OCI-LY3 (cell line): ENCODE results near the gene CLDN22.

Source experiments
- CTCF ChIP-seq: fragments of 200-600, 300-600 bp; sonication (generic); IDR thresholded peaks from 2 replicates; pipeline ENCODE4 v1.5.1; 2014; ENCODE audit warnings: antibody characterized with exemption, low read length, low read depth
- EZH2phosphoT487 ChIP-seq: fragments of 200-600 bp; shearing (Covaris generic); IDR thresholded peaks from 2 replicates; pipeline ENCODE4 v1.6.1; 2018; ENCODE audit warnings: antibody characterized with exemption, mixed run types, low read depth

GRCh38 chr4:183335369-183335940, 15.4 kb upstream of the CLDN22 start:
- TF ChIP-seq CTCF = no peak
- TF ChIP-seq EZH2phosphoT487 = no peak
